ENCODE results near the gene ADK. TPM values are rescaled to one million over a fixed set of nuclear protein-coding genes. Genes with fewer than 3 reads are reported as not detected.

Gene ADK
- total and polyA plus RNA-seq, 2 of the 4 experiments (the other 2 are of a cell fraction), result 30.6 to 40.9 TPM

DNA sequence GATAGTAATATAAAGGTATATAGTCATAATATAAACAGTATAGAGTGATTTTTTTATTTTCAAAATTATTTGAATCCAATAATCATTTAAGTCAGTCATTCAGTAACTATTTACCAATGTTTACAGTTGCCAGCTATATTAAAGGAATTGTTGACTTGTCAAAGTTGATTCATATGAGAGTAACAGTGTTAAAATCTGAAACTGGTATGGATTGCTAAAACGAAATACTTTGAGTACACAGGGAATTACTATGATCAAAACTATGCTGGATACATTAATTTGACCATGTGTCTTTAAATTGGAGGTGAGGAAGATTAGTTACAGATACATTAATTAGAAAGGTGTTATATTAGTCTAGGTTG, 282.6 kb downstream of the ADK start:
- dilution Hi-C loops (cut with HindIII; ENCODE audit: low sequenced_read_pairs, unreplicated experiment), result no loop called here
- no peak overlapping the region for H3K23ac ChIP-seq (ENCODE audit: low read depth, low read length)
- no peak for DNase-seq
- H2BK5ac ChIP-seq (ENCODE audit: low read depth, low read length, poor library complexity, severe bottlenecking), result peak overlapping the region; percentile 94
- H3K4me2 ChIP-seq (ENCODE audit: low read depth, low read length), result peak overlapping the region; percentile 12
- peak overlapping the region; percentile 59; the same call in 1 of the 2 replicates for H3K27ac ChIP-seq (ENCODE audit: insufficient read depth, low read length)
- H3K79me1 ChIP-seq (ENCODE audit: low read depth in 1 of 2, low read length in 2 of 2), result peaks cover 0 to 8% of the 10 kb centered on the region in 2 experiments; a peak in 2 of 4 replicates
- peaks cover 4% of the 10 kb centered on the region; the same call in 1 of the 2 replicates for H4K20me1 ChIP-seq (ENCODE audit: insufficient read depth, low read length)
- WGBS, 2 experiments (ENCODE audit: extremely low coverage in 2 of 2, insufficient read length in 1 of 2), result no CpG with 5 or more reads among the region's 1 CpG
- H3K27me3 ChIP-seq (ENCODE audit: control insufficient read depth, insufficient read depth, low read length), result no peaks in the 10 kb centered on the region
- no peak overlapping the region for H2AK9ac ChIP-seq (replicated peaks; ENCODE audit: low read depth, low read length, poor library complexity)
- TF ChIP-seq FOS (IDR thresholded peaks at IDR 0.05; ENCODE audit: low read depth, low read length) (no peak), POLR2A (IDR thresholded peaks at IDR 0.05; ENCODE audit: low read depth, low read length) (no peak), MXI1 (IDR thresholded peaks at IDR 0.05; ENCODE audit: borderline replicate concordance, low read depth, low read length) (no peak), RAD21 (IDR thresholded peaks at IDR 0.05; ENCODE audit: low read length) (no peak), MAFK (IDR thresholded peaks at IDR 0.05; ENCODE audit: low read depth, low read length) (no peak)
- H3K9me3 ChIP-seq (ENCODE audit: control insufficient read depth, insufficient read depth, low read length), result no peaks in the 10 kb centered on the region
- in situ Hi-C loops (cut with MboI; ENCODE audit: low sequenced_read_pairs), result no loop called here
- H2AK5ac ChIP-seq (ENCODE audit: low read depth, low read length), result no peak overlapping the region
- H2BK120ac ChIP-seq (ENCODE audit: low read depth, low read length), result no peak overlapping the region
- no peak for ATAC-seq (ENCODE audit: low read depth)
- no peak overlapping the region for H4K5ac ChIP-seq (ENCODE audit: low read depth, low read length)
- H2AFZ ChIP-seq (replicated peaks; ENCODE audit: low read length, poor library complexity), result no peak overlapping the region
- intact Hi-C loops (cut with micrococcal nuclease), result loop anchor here (5.0 kb wide), 2 partner anchors 109 to 141 kb away; no protein-coding TSS in a partner anchor
- H4K8ac ChIP-seq (ENCODE audit: low read depth in 2 of 2, low read length in 2 of 2), result no peak overlapping the region; a peak in 1 of 4 replicates
- POLR2A ChIA-PET (ENCODE audit: unreplicated experiment), result no interaction called here
- H2BK15ac ChIP-seq (ENCODE audit: low read depth, low read length), result no peak overlapping the region
- peaks cover 4% of the 10 kb centered on the region; the same call in 1 of the 2 replicates for H3K9me1 ChIP-seq (ENCODE audit: insufficient read depth, low read length)
- no peak overlapping the region for H2BK20ac ChIP-seq (ENCODE audit: low read depth, low read length)
- peak overlapping the region; percentile 6; the same call in 1 of the 2 replicates for H3K4ac ChIP-seq (ENCODE audit: low read depth, low read length)
- no peak overlapping the region for H4K91ac ChIP-seq (ENCODE audit: insufficient read depth, low read depth, low read length)
- H3K4me3 ChIP-seq (ENCODE audit: insufficient read depth, low read depth, low read length), result no peak overlapping the region
- peaks cover 1% of the 10 kb centered on the region; the same call in 1 of the 2 replicates for H3K4me1 ChIP-seq (ENCODE audit: control insufficient read depth, insufficient read depth, low read length)
- H3K18ac ChIP-seq (ENCODE audit: low read depth, low read length), result no peak overlapping the region
- H3K9ac ChIP-seq (ENCODE audit: low read depth, low read length), result no peak overlapping the region
- H3K36me3 ChIP-seq (ENCODE audit: control insufficient read depth, insufficient read depth, low read length), result no peaks in the 10 kb centered on the region
- CTCF ChIA-PET, result no interaction called here
- no peak overlapping the region for H3K56ac ChIP-seq (ENCODE audit: extremely low read depth, insufficient read depth, low read length)
- H3K14ac ChIP-seq (replicated peaks; ENCODE audit: low read depth, low read length), result no peak overlapping the region
- BruUV-seq (replicated peaks), result no TSS peak

Measured in IMR-90 (cell line).